ENCODE measurements around the gene DCANP1.

- TF ChIP-seq CTCF (IDR thresholded peaks at IDR 0.05 in 4 of 5, conservative IDR thresholded peaks at IDR 0.05 in 1 of 5) (no peak), POLR2A (IDR thresholded peaks at IDR 0.05) (no peak)
Measured at GRCh38 chr5:135446615-135447014, 533 bp downstream of the DCANP1 start.
